Transverse colon (tissue), 4 donors: ENCODE results near the gene MRPL33. TPM values are rescaled to one million over a fixed set of nuclear protein-coding genes. Genes with fewer than 3 reads are reported as not detected.
"Not testable (repeated sequence)": the region's sequence is repeated elsewhere in the genome, so short reads cannot be mapped to it uniquely, and the experiment has no call there.

Source experiments
- DNase-seq: peaks from one replicate; pipeline ENCODE4 v3.0.0-alpha.2; 2019
- H3K27ac ChIP-seq, 4 donors: fragments of 200-600 bp; sonication (generic); 2 replicates each; pipeline ENCODE4 v1.5.1; 2016 to 2018; ENCODE audit warnings: inconsistent platforms in 4 of 4
- H3K27me3 ChIP-seq: fragments of 200-600 bp; sonication (generic); 2 replicates; pipeline ENCODE4 v1.5.1; 2017; ENCODE audit warnings: inconsistent platforms
- H3K36me3 ChIP-seq, 4 donors: fragments of 200-600 bp; sonication (generic); 2 replicates each; pipeline ENCODE4 v1.5.1; 2017 to 2019; ENCODE audit warnings: inconsistent platforms in 4 of 4
- H3K4me1 ChIP-seq, 4 donors: fragments of 200-600 bp; sonication (generic); 2 replicates each; pipeline ENCODE4 v1.5.1; 2017 to 2020; ENCODE audit warnings: inconsistent platforms in 4 of 4
- H3K4me3 ChIP-seq, 4 donors: fragments of 200-600 bp; sonication (generic); 1 replicate in 1 of 4; 2 replicates in 3 of 4; pipeline versions ENCODE4 v1.5.1 to v1.6.1; 2017 to 2019; ENCODE audit warnings: inconsistent platforms in 4 of 4
- H3K9me3 ChIP-seq, 2 donors: fragments of 200-600 bp; sonication (generic); 2 replicates each; pipeline ENCODE4 v1.5.1; 2017 to 2019; ENCODE audit warnings: inconsistent platforms in 2 of 2
- EP300 ChIP-seq: sonication (generic); formaldehyde crosslinking; IDR thresholded peaks from one replicate; pipeline ENCODE4 v1.6.1; 2017; ENCODE audit warnings: antibody characterized with exemption, low read depth
- POLR2A ChIP-seq: fragments of 450-650 bp; IDR thresholded peaks from one replicate; pipeline ENCODE4 v1.6.1; 2016; ENCODE audit warnings: antibody characterized with exemption, mild to moderate bottlenecking, moderate library complexity
- POLR2AphosphoS5 ChIP-seq, 3 donors: sonication (generic); formaldehyde crosslinking; IDR thresholded peaks; one replicate each; pipeline ENCODE4 v1.6.1; 2016; ENCODE audit warnings: antibody characterized with exemption in 3 of 3
- WGBS, 2 donors: methylation state at CpG; one replicate each; pipeline ENCODE4 v1.1.5; 2018; ENCODE audit warnings: low coverage in 1 of 2; 5-methylcytosine and 5-hydroxymethylcytosine counted together
- in situ Hi-C, 4 donors: fragments of 200-750 bp; cut with MboI; loops; one replicate each; pipeline versions ENCODE4 v1.15.0 to v1.15.1; 2017; ENCODE audit warnings: low sequenced_read_pairs in 3 of 4, low pct_ligation_motif_present in 1 of 4, low pct_unique_long_range_greater_than_20kb in 1 of 4
- intact Hi-C: fragments of 100-400 bp; cut with DNase I; formaldehyde crosslinking; loops from one replicate; pipeline ENCODE4 v1.15.1; 2023; ENCODE audit warnings: low total_unique reads
- total RNA-seq, 4 donors: library from RNA; depleted of rRNA; stranded (reverse); fragments of >200 nt; gene quantifications; one replicate each; pipeline ENCODE4 v1.1.0, GENCODE V29; 2016
- TF ChIP-seq, protein P1 (sequence below), 5 experiments: fragments of 200-600 bp in 3 of 5; fragments of 450-650 bp in 2 of 5; sonication (generic) in 3 of 5; IDR thresholded peaks; 1 replicate in 2 of 5; 2 replicates in 3 of 5; pipeline ENCODE4 v1.5.1; 2016 to 2017; ENCODE audit warnings: antibody characterized with exemption in 5 of 5, inconsistent platforms in 3 of 5, mild to moderate bottlenecking in 2 of 5, moderate library complexity in 1 of 5

Gene MRPL33
- total RNA-seq, 4 donors from 2014 or later, result 7.2 to 89.4 (median 45.7) TPM

DNA sequence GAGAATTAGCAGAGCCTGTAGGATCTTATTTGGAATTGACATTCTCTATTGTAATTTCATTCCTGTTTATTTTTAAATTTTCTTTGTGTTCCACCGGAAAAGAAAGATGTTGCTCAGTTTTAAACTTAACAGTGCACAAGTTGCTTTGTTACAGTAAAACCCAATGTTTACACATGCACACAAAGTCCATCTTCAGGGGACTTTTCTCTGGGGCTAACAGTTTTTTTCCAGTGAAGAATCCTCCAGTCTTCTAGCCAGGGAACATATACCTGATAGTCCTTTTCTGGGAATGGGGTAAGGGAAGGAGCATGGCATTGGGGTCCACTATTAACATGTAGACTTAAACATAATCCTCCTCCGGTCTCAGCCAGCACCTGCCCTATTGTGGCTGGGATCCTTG, 25.2 kb upstream of the MRPL33 start:
- in situ Hi-C loops (loop anchor here in 2 of 4 donors (25.0 kb wide), 2 partner anchors 691 to 716 kb away; no protein-coding TSS in a partner anchor), intact Hi-C loops (no loop called here)
- no peak overlapping the region for H3K27ac ChIP-seq

GRCh38 chr2:27747827-27748352, 23.6 kb upstream of the MRPL33 start:
- no peaks in the 10 kb centered on the region for H3K36me3 ChIP-seq
- no peaks in the 10 kb centered on the region for H3K4me1 ChIP-seq
- 31 to 82% methylated on average over 2 to 6 of the region's 6 CpGs for WGBS, 2 donors
- in situ Hi-C loops, result loop anchor here in 2 of 4 donors (25.0 kb wide), 2 partner anchors 689 to 714 kb away; no protein-coding TSS in a partner anchor
- H3K4me3 ChIP-seq, result no peak overlapping the region
- DNase-seq, result no peak
- no peaks in the 10 kb centered on the region for H3K27me3 ChIP-seq
- TF ChIP-seq EP300 (no peak), POLR2A (no peak), POLR2AphosphoS5 (IDR thresholded peaks at IDR 0.05) (no peak)
- TF ChIP-seq, protein P1, sequence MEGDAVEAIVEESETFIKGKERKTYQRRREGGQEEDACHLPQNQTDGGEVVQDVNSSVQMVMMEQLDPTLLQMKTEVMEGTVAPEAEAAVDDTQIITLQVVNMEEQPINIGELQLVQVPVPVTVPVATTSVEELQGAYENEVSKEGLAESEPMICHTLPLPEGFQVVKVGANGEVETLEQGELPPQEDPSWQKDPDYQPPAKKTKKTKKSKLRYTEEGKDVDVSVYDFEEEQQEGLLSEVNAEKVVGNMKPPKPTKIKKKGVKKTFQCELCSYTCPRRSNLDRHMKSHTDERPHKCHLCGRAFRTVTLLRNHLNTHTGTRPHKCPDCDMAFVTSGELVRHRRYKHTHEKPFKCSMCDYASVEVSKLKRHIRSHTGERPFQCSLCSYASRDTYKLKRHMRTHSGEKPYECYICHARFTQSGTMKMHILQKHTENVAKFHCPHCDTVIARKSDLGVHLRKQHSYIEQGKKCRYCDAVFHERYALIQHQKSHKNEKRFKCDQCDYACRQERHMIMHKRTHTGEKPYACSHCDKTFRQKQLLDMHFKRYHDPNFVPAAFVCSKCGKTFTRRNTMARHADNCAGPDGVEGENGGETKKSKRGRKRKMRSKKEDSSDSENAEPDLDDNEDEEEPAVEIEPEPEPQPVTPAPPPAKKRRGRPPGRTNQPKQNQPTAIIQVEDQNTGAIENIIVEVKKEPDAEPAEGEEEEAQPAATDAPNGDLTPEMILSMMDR (IDR thresholded peaks at IDR 0.05), result no peak
- intact Hi-C loops, result no loop called here
- H3K27ac ChIP-seq, result no peak overlapping the region
- H3K9me3 ChIP-seq, result no peaks in the 10 kb centered on the region

More for the DNA sequence above, 25.2 kb upstream of the MRPL33 start:
- Histone ChIP-seq H3K9me3 (no peaks in the 10 kb centered on the region), H3K4me1 (no peaks in the 10 kb centered on the region), H3K27me3 (no peaks in the 10 kb centered on the region), H3K4me3 (no peak overlapping the region), H3K36me3 (no peaks in the 10 kb centered on the region)
- no peak for DNase-seq
- WGBS, 2 donors, result 73 to 76% methylated on average over 1 to 2 of the region's 2 CpGs
- TF ChIP-seq POLR2AphosphoS5 (IDR thresholded peaks at IDR 0.05) (no peak), EP300 (no peak), POLR2A (no peak)
- TF ChIP-seq, protein P1 (IDR thresholded peaks at IDR 0.05), result no peak

DNA sequence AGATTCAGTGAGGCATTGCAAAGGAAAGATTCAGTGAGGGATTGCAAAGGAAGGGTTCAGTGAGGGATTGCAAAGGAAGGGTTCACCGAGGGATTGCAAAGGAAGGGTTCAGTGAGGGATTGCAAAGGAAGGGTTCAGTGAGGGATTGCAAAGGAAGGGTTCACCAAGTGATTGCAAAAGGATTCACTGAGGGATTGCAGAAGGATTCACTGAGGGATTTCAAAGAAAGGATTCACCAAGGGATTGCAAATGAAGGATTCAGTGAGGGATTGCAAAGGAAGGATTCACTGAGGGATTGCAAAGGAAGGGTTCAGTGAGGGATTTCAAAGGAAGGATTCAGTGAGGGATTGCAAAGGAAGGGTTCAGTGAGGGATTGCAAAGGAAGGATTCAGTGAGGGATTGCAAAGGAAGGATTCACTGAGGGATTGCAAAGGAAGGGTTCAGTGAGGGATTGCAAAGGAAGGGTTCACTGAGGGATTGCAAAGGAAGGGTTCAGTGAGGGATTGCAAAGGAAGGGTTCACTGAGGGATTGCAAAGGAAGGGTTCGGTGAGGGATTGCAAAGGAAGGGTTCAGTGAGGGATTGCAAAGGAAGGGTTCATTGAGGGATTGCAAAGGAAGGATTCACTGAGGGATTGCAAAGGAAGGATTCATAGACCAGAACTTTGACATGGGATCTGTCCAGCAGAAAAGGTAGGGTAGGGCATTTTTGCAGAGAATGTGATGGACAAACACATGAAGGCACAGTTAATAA, 22.5 kb upstream of the MRPL33 start:
- DNase-seq, H3K27me3 ChIP-seq, H3K4me1 ChIP-seq, H3K9me3 ChIP-seq, H3K36me3 ChIP-seq, H3K4me3 ChIP-seq, intact Hi-C loops, H3K27ac ChIP-seq: not testable (repeated sequence)
- WGBS, 2 donors, result 84 to 90% methylated on average over 2 of the region's 2 CpGs
- in situ Hi-C loops, result loop anchor here in 2 of 4 donors (25.0 kb wide), 2 partner anchors 688 to 713 kb away; no protein-coding TSS in a partner anchor

DNA sequence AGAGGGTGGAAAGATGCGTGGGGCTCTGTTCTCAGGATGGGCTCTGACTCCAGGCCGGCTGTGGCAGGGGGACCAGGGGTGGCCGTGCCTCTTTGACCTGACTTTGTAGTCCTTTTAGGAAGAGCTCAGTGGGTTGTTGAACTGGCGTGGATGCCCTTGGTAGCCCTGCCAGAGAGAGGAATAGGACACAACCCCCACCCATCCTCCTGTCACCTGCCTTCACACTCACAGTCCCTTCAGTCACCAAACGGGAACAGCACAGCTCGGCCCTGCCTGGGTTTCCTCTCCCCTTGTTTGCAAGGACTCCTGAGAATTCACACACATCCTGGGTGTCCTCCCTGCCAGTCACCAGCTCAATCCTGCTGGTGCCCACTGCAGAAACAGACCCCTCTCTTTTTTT, 20.1 kb upstream of the MRPL33 start:
- Histone ChIP-seq H3K4me3 (no peak overlapping the region), H3K27me3 (no peaks in the 10 kb centered on the region), H3K4me1 (no peaks in the 10 kb centered on the region), H3K27ac (no peak overlapping the region), H3K36me3 (no peaks in the 10 kb centered on the region), H3K9me3 (no peaks in the 10 kb centered on the region)
- in situ Hi-C loops, result loop anchor here in 2 of 4 donors (25.0 kb wide), 1 partner anchor 661 kb away; no protein-coding TSS in a partner anchor
- no peak for DNase-seq
- WGBS, 2 donors, result 82% methylated on average over 6 of the region's 6 CpGs; no CpG with 5 or more reads in 1 of the 2 donors
- intact Hi-C loops, result no loop called here
- TF ChIP-seq POLR2A (no peak), EP300 (no peak), POLR2AphosphoS5 (IDR thresholded peaks at IDR 0.05) (no peak)
- TF ChIP-seq, protein P1 (IDR thresholded peaks at IDR 0.05), result no peak
